ENCODE results near the gene ZFYVE28. TPM values are rescaled to one million over a fixed set of nuclear protein-coding genes. Genes with fewer than 3 reads are reported as not detected.

Gene ZFYVE28
- total RNA-seq, 1 donor from 2014 or later, result 1.3 TPM

- FAIRE-seq, result no peak
- Histone ChIP-seq H3K36me3 (ENCODE audit: control insufficient read depth, insufficient read depth, low read length) (no peaks in the 10 kb centered on the region), H3K4me3 (ENCODE audit: low read depth, low read length) (no peak overlapping the region)
Observed at GRCh38 chr4:2412534-2412884, 5.9 kb downstream of the ZFYVE28 start.

GRCh38 chr4:2411786-2412510 lies 6.5 kb downstream of the ZFYVE28 start:
- H3K4me3 ChIP-seq (ENCODE audit: low read depth, low read length), result no peak overlapping the region
- FAIRE-seq (no peak), DNase-seq (ENCODE audit: low read depth) (no peak)
- TF ChIP-seq CTCF (IDR thresholded peaks at IDR 0.05; ENCODE audit: insufficient read depth, low read length, severe bottlenecking), result no peak
- peaks cover 7% of the 10 kb centered on the region for H3K27me3 ChIP-seq (ENCODE audit: control insufficient read depth, insufficient read depth, low read length)
- no peaks in the 10 kb centered on the region for H3K36me3 ChIP-seq (ENCODE audit: control insufficient read depth, insufficient read depth, low read length)

More at GRCh38 chr4:2412534-2412884, 5.9 kb downstream of the ZFYVE28 start:
- peaks cover 8% of the 10 kb centered on the region for H3K27me3 ChIP-seq (ENCODE audit: control insufficient read depth, insufficient read depth, low read length)
- DNase-seq (ENCODE audit: low read depth), result no peak
- no peak for TF ChIP-seq CTCF (IDR thresholded peaks at IDR 0.05; ENCODE audit: insufficient read depth, low read length, severe bottlenecking)

GRCh38 chr4:2409381-2409783 lies 9.1 kb downstream of the ZFYVE28 start:
- H3K4me3 ChIP-seq (ENCODE audit: low read depth, low read length), result no peak overlapping the region
- H3K36me3 ChIP-seq (ENCODE audit: control insufficient read depth, insufficient read depth, low read length), result no peaks in the 10 kb centered on the region
- no peak for FAIRE-seq
- no peak for DNase-seq (ENCODE audit: low read depth)
- TF ChIP-seq CTCF (IDR thresholded peaks at IDR 0.05; ENCODE audit: insufficient read depth, low read length, severe bottlenecking), result no peak
- no peaks in the 10 kb centered on the region for H3K27me3 ChIP-seq (ENCODE audit: control insufficient read depth, insufficient read depth, low read length)

- Histone ChIP-seq H3K4me3 (ENCODE audit: low read depth, low read length) (no peak overlapping the region), H3K36me3 (ENCODE audit: control insufficient read depth, insufficient read depth, low read length) (no peaks in the 10 kb centered on the region), H3K27me3 (ENCODE audit: control insufficient read depth, insufficient read depth, low read length) (no peaks in the 10 kb centered on the region)
- no peak for FAIRE-seq
- DNase-seq (ENCODE audit: low read depth), result no peak
- no peak for TF ChIP-seq CTCF (IDR thresholded peaks at IDR 0.05; ENCODE audit: insufficient read depth, low read length, severe bottlenecking)
Observed at GRCh38 chr4:2408976-2409375, 9.5 kb downstream of the ZFYVE28 start.

GRCh38 chr4:2408401-2408958 lies 10.0 kb downstream of the ZFYVE28 start:
- H3K4me3 ChIP-seq (ENCODE audit: low read depth, low read length), result no peak overlapping the region
- DNase-seq (ENCODE audit: low read depth), result no peak
- TF ChIP-seq CTCF (IDR thresholded peaks at IDR 0.05; ENCODE audit: insufficient read depth, low read length, severe bottlenecking), result no peak
- FAIRE-seq, result no peak
- no peaks in the 10 kb centered on the region for H3K27me3 ChIP-seq (ENCODE audit: control insufficient read depth, insufficient read depth, low read length)
- no peaks in the 10 kb centered on the region for H3K36me3 ChIP-seq (ENCODE audit: control insufficient read depth, insufficient read depth, low read length)

- Histone ChIP-seq H3K36me3 (ENCODE audit: control insufficient read depth, insufficient read depth, low read length) (no peaks in the 10 kb centered on the region), H3K27me3 (ENCODE audit: control insufficient read depth, insufficient read depth, low read length) (peaks cover 2% of the 10 kb centered on the region), H3K4me3 (ENCODE audit: low read depth, low read length) (no peak overlapping the region)
- no peak for TF ChIP-seq CTCF (IDR thresholded peaks at IDR 0.05; ENCODE audit: insufficient read depth, low read length, severe bottlenecking)
- DNase-seq (ENCODE audit: low read depth) (no peak), FAIRE-seq (no peak)
Observed at GRCh38 chr4:2407991-2408342, 10.5 kb downstream of the ZFYVE28 start.
